Measurements from ENCODE around the gene ATG4C.

The ATG4C gene

GRCh38 chr1:62900566-62900965 is 116.6 kb downstream of the ATG4C start:
- no peak overlapping the region for H3K4me3 Mint-ChIP-seq
- no peaks in the 10 kb centered on the region for H3K27me3 Mint-ChIP-seq (ENCODE audit: low read depth)
- no peaks in the 10 kb centered on the region for H3K4me1 Mint-ChIP-seq (ENCODE audit: low read depth)
- no peak overlapping the region for H3K27ac Mint-ChIP-seq
- no peaks in the 10 kb centered on the region for H3K9me3 Mint-ChIP-seq
- no peaks in the 10 kb centered on the region for H3K36me3 Mint-ChIP-seq (ENCODE audit: low read depth)

GRCh38 chr1:62901650-62902049 is 117.7 kb downstream of the ATG4C start:
- Mint-ChIP-seq H3K36me3 (ENCODE audit: low read depth) (no peaks in the 10 kb centered on the region), H3K4me3 (no peak overlapping the region), H3K27me3 (ENCODE audit: low read depth) (no peaks in the 10 kb centered on the region), H3K27ac (no peak overlapping the region), H3K9me3 (no peaks in the 10 kb centered on the region), H3K4me1 (ENCODE audit: low read depth) (no peaks in the 10 kb centered on the region)

- H3K36me3 Mint-ChIP-seq (ENCODE audit: low read depth) = no peaks in the 10 kb centered on the region
- no peaks in the 10 kb centered on the region for H3K9me3 Mint-ChIP-seq
- no peak overlapping the region for H3K4me3 Mint-ChIP-seq
- H3K4me1 Mint-ChIP-seq (ENCODE audit: low read depth) = no peaks in the 10 kb centered on the region
- no peak overlapping the region for H3K27ac Mint-ChIP-seq
- H3K27me3 Mint-ChIP-seq (ENCODE audit: low read depth) = no peaks in the 10 kb centered on the region
Measured at GRCh38 chr1:62903522-62903921, 119.6 kb downstream of the ATG4C start.

- H3K27ac Mint-ChIP-seq = no peak overlapping the region
- no peak overlapping the region for H3K4me3 Mint-ChIP-seq
- H3K36me3 Mint-ChIP-seq (ENCODE audit: low read depth) = no peaks in the 10 kb centered on the region
- no peaks in the 10 kb centered on the region for H3K9me3 Mint-ChIP-seq
- H3K27me3 Mint-ChIP-seq (ENCODE audit: low read depth) = no peaks in the 10 kb centered on the region
- H3K4me1 Mint-ChIP-seq (ENCODE audit: low read depth) = no peaks in the 10 kb centered on the region
Measured at GRCh38 chr1:62903982-62904855, 120.3 kb downstream of the ATG4C start.

GRCh38 chr1:62904856-62905225 is 120.9 kb downstream of the ATG4C start:
- Mint-ChIP-seq H3K9me3 (no peaks in the 10 kb centered on the region), H3K4me1 (ENCODE audit: low read depth) (no peaks in the 10 kb centered on the region), H3K27ac (no peak overlapping the region), H3K27me3 (ENCODE audit: low read depth) (no peaks in the 10 kb centered on the region), H3K4me3 (no peak overlapping the region), H3K36me3 (ENCODE audit: low read depth) (no peaks in the 10 kb centered on the region)

- no peak overlapping the region for H3K4me3 Mint-ChIP-seq
- H3K36me3 Mint-ChIP-seq (ENCODE audit: low read depth) = no peaks in the 10 kb centered on the region
- no peaks in the 10 kb centered on the region for H3K4me1 Mint-ChIP-seq (ENCODE audit: low read depth)
- no peaks in the 10 kb centered on the region for H3K9me3 Mint-ChIP-seq
- H3K27me3 Mint-ChIP-seq (ENCODE audit: low read depth) = peaks cover under 1% of the 10 kb centered on the region
- H3K27ac Mint-ChIP-seq = no peak overlapping the region
Measured at GRCh38 chr1:62905309-62905708, 121.4 kb downstream of the ATG4C start.

GRCh38 chr1:62905872-62906271 is 121.9 kb downstream of the ATG4C start:
- H3K27ac Mint-ChIP-seq = no peak overlapping the region

GRCh38 chr1:62906428-62906886 is 122.5 kb downstream of the ATG4C start:
- H3K9me3 Mint-ChIP-seq = no peaks in the 10 kb centered on the region
- no peak overlapping the region for H3K4me3 Mint-ChIP-seq
- no peak overlapping the region for H3K27ac Mint-ChIP-seq
- H3K4me1 Mint-ChIP-seq (ENCODE audit: low read depth) = no peaks in the 10 kb centered on the region
- peaks cover 5% of the 10 kb centered on the region for H3K27me3 Mint-ChIP-seq (ENCODE audit: low read depth)
- H3K36me3 Mint-ChIP-seq (ENCODE audit: low read depth) = no peaks in the 10 kb centered on the region

More at GRCh38 chr1:62905872-62906271, 121.9 kb downstream of the ATG4C start:
- Mint-ChIP-seq H3K36me3 (ENCODE audit: low read depth) (no peaks in the 10 kb centered on the region), H3K4me3 (no peak overlapping the region), H3K4me1 (ENCODE audit: low read depth) (no peaks in the 10 kb centered on the region), H3K27me3 (ENCODE audit: low read depth) (peaks cover 5% of the 10 kb centered on the region), H3K9me3 (no peaks in the 10 kb centered on the region)

- H3K9me3 Mint-ChIP-seq = no peaks in the 10 kb centered on the region
- H3K27me3 Mint-ChIP-seq (ENCODE audit: low read depth) = peaks cover 5% of the 10 kb centered on the region
- no peaks in the 10 kb centered on the region for H3K4me1 Mint-ChIP-seq (ENCODE audit: low read depth)
- H3K27ac Mint-ChIP-seq = no peak overlapping the region
- H3K36me3 Mint-ChIP-seq (ENCODE audit: low read depth) = no peaks in the 10 kb centered on the region
- no peak overlapping the region for H3K4me3 Mint-ChIP-seq
Measured at GRCh38 chr1:62908168-62908695, 124.3 kb downstream of the ATG4C start.

- no peaks in the 10 kb centered on the region for H3K36me3 Mint-ChIP-seq (ENCODE audit: low read depth)
- no peak overlapping the region for H3K4me3 Mint-ChIP-seq
- H3K4me1 Mint-ChIP-seq (ENCODE audit: low read depth) = no peaks in the 10 kb centered on the region
- H3K27me3 Mint-ChIP-seq (ENCODE audit: low read depth) = peaks cover 5% of the 10 kb centered on the region
- H3K9me3 Mint-ChIP-seq = no peaks in the 10 kb centered on the region
- H3K27ac Mint-ChIP-seq = no peak overlapping the region
Measured at GRCh38 chr1:62912028-62912638, 128.2 kb downstream of the ATG4C start.

Measured in T-helper 1 cell treated with Interleukin-12 subunit alpha and Interleukin-12 subunit beta and Interleukin-4 antibody, amounts not matched to agents 30 μg/mL and 1 μg/mL, for 36 hours (primary cell).